ENCODE measurements around the gene OR10J1.
"Not testable (repeated sequence)": the region's sequence is repeated elsewhere in the genome, so short reads cannot be mapped to it uniquely, and the experiment has no call there.

The OR10J1 gene

GRCh38 chr1:159439422-159439821, at the start of gene OR10J1:
Gene OR10J1 (plus strand): TSS chr1:159439722. CDS start chr1:159439792, 70 bp downstream.
- DNase-seq, result no peak

GRCh38 chr1:159406821-159407220, 32.7 kb upstream of the OR10J1 start:
- DNase-seq, result no peak

GRCh38 chr1:159408862-159409400, 30.6 kb upstream of the OR10J1 start:
- no peak for DNase-seq

- DNase-seq, result no peak
These were observed 17.7 kb upstream of the OR10J1 start for GRCh38 chr1:159421821-159422220.

- DNase-seq, result no peak
These were observed 11.0 kb upstream of the OR10J1 start for GRCh38 chr1:159428536-159428935.

GRCh38 chr1:159429074-159429861, 10.3 kb upstream of the OR10J1 start:
- DNase-seq, result no peak

GRCh38 chr1:159430985-159431384, 8.5 kb upstream of the OR10J1 start:
- DNase-seq, result no peak

GRCh38 chr1:159431904-159432303, 7.6 kb upstream of the OR10J1 start, which contains the start of gene OR10J4:
Gene OR10J4 (plus strand): TSS chr1:159432204.
- no peak for DNase-seq

GRCh38 chr1:159436469-159436868, 3.1 kb upstream of the OR10J1 start:
- DNase-seq, result no peak

- DNase-seq, result no peak
These were observed 1.8 kb downstream of the OR10J1 start for GRCh38 chr1:159441360-159441759.

- no peak for DNase-seq
These were observed 2.9 kb downstream of the OR10J1 start for GRCh38 chr1:159442428-159442827.

- no peak for DNase-seq
These were observed 3.7 kb downstream of the OR10J1 start for GRCh38 chr1:159443066-159443750.

GRCh38 chr1:159444511-159444910, 5.0 kb downstream of the OR10J1 start:
- DNase-seq, result no peak

GRCh38 chr1:159448181-159448580, 8.7 kb downstream of the OR10J1 start:
- no peak for DNase-seq

GRCh38 chr1:159449605-159450004, 10.1 kb downstream of the OR10J1 start:
- DNase-seq, result not testable (repeated sequence)

GRCh38 chr1:159459551-159459950, 20.0 kb downstream of the OR10J1 start:
- DNase-seq, result no peak

- DNase-seq, result no peak
These were observed 25.7 kb downstream of the OR10J1 start for GRCh38 chr1:159465191-159465603.

GRCh38 chr1:159468321-159468720, 28.8 kb downstream of the OR10J1 start:
- DNase-seq, result no peak

GRCh38 chr1:159469921-159470533, 30.5 kb downstream of the OR10J1 start:
- DNase-seq, result no peak

GRCh38 chr1:159473335-159473734, 33.8 kb downstream of the OR10J1 start:
- DNase-seq, result no peak

GRCh38 chr1:159474926-159475325, 35.4 kb downstream of the OR10J1 start:
- no peak for DNase-seq

GRCh38 chr1:159483501-159483900, 44.0 kb downstream of the OR10J1 start:
- no peak for DNase-seq

Data from activated CD4-positive, alpha-beta T cell treated with anti-CD3 and anti-CD28 coated beads for 48 hours (primary cell).